AG08396 (cell line): Measurements from ENCODE around the gene ICE2.

Source experiments
- DNase-seq: peaks from one replicate; pipeline ENCODE4 v3.0.0; 2012; ENCODE audit warnings: low spot score, mixed read lengths

The ICE2 gene

DNA sequence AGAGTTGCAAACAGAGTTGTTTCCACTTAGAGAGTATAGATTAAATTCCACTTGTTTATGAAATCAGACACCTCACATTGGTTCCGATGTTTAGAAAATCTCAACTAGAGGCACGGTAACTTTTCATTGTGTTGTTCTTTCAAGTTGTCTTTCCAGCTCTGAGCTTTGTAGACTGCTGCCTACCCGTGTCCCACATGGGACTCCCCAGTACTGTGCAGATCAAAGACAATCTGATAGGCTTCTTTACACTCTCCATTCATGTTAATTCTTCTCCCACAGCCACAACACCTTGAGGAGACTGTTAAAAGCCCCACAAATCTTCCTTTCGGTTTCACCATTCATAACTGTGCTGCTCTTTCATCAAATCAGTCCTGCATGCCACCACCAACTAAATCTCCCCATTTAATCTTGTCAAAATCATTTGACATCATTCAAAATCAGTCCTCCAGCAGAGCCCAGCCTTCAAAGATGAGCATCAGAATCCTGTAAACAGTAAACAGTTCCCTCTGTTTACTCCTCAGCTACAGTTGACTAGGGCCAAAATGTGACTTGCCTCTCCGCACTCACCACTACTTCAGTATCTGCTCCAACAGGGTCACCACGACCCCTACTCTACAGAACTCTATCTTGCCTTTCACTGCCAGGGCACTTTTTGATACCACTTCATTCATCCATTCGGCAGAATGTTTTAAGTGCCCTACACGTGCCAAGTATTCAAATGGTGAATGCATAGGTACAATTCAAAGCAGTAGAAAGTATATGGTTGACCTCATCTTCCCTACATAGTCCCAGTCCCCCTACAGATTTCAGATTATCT, 89.5 kb downstream of the ICE2 start:
- no peak for DNase-seq

DNA sequence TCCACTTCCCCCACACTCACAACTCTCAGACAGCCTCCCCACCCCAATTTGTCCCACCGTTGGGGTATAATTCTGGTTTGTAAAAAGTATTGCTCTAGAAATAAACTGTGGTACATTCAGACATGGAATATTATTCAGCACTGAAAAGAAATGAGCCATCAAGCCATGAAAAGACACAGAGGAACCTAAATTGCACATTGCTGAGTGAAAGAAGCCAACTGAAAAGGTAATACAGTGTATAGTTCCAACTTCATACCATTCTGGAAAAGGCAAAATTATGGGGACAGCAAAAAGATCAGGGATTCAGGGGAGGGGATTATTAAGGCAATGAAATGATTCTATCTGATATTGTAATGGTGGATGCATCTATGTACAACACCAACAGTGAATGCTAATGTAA, 91.6 kb downstream of the ICE2 start:
- DNase-seq: no peak

DNA sequence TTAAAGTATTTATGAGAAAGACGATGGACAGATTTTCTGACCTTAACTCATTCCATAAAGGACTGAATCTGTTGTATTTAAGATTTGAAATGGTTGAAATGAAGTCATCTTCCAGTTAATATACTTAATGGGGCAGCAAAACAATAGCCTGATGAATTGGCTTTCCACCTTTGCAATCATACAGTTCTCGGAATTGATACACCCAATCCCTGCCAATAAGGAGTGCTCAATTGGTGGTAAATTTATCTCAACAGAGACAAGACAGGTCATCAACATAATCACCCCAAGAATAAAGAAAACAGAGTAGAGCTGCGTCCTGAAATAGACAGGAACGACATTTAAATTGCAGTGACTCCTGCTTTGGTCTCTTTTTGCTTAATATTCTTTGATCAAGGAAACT, 92.3 kb downstream of the ICE2 start:
- no peak for DNase-seq

DNA sequence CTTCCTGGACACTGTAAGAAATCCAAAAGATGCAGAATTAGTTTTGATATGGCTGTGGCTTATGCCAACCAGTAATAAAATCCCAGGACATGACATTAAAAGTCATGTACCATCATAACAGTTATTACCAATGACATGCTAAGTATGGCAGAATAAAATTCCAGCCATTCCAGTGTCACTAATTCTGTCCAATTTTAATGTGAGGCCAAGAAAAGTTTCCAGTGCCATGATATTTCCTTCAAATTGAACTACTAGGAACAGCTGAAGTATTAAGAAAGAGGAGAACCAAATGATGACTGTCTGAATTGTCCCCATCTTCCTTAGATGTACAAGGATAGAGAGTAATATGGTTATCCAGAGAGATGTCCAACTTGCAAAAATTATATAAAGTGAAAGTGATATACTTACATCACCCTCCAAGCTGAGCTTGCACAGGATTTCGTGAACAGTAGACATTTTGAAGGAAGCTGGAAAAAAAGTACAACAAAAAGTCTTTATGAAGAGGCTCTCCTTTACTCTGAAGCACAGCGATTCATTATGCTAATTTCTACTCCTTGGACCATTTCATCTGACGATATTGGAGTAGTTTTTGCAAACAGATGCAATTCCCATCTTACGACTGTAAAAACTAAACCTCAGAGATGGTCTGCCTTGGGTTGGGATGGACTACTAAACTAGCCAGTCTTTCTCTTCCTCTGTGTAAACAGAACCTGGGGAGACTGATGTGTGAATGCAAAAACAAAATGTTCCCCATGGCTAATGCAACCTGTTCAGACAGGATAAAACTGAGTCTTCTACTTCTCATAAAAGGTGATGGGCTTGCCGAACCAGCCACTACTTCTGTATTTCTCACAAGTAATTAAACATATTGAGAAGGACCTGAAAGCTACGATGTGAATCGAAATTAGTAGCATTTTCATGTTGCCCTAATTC, 93.1 kb downstream of the ICE2 start:
- DNase-seq: no peak

DNA sequence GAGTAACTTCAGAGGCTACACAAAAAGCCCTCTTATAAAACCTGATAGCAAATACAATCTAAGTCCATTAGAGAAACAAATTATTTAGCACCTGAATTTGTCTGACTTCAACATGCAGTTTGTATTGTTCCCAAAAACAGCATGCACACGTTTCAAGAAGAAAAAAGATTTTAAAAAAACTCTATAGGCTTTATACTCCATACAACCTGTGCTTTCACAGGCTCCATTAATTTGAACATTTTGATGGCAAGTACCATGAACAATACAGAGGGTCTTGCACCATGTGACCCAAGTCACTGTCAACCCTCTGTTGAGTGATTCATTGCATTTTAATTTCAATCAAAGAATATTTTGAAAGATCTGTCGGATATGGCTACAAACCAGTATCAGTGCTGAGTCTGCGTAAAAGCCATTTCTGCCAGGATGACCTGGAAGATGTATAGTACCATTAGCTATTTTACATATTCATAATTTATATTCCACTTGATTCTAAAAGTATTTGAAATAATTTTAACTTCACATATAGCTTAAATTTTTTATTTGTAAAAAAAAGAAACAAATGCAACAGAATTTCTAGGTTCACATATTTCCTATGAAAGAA, 94.3 kb downstream of the ICE2 start:
- DNase-seq: no peak

DNA sequence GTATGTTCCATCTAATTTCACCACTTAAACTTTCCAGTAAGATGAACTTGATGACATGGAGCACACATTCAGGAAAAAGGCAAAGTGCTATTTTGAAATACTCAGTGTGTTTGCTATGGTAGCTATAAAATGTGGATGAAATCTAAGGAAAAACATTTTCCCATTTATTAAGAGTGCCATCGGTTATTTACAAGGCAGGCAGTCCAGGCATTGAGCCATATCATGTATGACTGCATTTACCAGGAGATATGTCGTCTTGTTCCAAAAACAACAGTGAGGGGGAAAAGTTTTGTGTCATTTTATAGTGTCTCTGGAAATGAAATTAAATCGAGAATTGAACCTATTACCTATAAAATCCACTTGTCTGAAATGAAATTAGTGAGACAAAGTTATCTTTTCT, 94.9 kb downstream of the ICE2 start:
- DNase-seq: no peak

DNA sequence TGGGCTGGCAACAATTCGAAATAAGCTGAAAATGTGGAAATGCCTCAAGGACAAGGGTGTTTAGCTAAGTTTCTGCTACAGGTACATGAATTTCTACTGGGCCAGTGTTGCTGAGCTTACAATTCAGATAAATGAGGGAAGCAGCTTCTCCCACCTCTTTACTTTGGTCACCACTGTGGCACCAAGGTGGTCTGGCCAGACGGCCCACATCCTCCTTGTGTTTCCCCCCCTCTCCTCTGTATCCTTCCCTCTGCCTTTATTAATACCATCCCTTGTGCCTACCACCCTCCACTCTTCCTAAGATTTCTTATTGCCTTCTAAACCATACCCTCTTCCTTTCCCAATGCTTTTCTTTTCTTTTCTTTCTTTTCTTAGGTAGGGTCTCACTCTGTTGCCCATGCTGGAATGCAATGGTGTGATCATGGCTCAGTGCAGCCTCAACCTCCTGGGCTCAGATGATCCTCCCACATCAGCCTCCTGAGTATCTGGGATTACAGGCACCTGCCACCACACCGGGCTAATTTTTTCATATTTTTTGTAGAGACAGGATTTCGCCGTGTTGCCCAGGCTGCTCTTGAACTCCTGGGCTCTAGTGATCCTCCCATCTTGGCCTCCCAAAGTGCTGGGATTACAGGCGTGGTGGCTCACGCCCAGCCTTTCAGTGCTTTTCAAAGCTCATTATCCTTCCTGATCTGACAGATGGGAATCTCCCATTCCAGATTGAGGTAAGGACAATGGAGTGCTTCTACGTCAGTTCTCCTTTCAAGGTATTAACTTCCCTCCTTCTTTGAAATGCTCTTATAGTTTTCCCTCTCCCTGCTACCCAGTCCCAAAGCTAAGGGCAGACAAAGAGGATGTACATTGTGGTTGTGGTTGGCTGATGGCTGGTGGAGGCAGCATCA, 95.9 kb downstream of the ICE2 start:
- no peak for DNase-seq

DNA sequence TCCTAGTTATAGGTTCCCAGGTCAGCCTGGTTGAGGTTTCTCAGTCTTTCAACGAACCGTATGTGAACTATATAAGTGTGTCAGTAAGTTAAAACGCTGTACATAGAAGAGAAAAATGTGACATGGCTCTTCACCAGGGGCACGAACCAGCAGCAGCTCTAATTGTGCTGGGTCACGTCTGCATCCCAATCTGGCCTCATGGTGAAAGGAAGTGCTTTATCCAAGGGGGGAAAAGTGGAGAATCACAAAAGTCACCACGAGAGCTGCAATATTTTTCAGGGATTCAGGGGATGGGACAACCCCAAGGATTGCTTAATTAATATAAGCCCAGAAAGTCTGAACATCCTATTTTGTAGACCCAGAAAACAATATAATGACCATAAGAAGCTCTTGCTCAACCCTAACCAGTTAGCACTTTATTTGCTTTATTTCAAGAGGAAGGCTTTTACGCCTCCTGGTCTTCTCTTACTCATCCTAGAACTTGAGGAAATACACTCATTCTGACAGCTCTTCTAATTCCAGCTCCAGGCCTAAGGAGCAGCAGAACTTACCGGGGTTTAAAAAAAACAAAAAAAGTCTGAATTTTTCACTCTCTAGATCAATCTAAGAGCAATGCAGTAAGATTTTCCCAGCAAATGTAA, 97.7 kb downstream of the ICE2 start:
- DNase-seq: no peak

DNA sequence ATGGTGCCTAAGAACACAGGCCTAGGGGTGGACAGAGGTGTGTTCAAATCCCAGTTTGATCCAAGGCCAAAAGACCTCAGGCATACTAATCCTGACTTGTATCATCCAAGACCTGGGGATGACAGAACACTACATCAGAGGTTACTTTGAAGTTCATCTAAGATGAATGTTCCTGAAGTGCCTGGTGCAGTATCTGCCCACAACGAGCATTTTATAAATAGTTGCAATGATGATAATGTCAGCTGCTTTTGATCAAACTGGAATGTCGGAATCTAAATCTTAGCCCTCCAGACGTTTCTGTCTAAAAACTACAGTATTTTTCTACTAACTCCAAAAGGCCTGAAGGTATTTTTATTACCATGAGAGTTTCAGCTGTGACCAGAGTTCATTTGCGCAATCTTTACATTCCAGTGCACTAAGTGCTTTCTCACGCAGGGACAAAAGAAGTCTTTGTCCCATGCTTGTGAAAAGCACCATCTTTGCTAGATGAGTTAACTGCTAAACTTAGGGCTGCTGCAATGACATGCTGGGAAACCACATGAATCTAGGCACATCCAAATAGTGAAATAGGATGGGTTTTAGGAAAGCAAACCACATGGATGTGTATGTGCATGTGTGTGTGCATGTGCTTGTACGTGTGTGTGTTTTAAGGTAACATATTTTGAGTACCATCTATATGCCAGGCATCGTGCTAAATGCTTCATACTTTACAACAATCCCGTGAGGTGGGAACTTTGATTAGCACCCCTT, 99.2 kb downstream of the ICE2 start:
- peak; percentile 49 for DNase-seq

DNA sequence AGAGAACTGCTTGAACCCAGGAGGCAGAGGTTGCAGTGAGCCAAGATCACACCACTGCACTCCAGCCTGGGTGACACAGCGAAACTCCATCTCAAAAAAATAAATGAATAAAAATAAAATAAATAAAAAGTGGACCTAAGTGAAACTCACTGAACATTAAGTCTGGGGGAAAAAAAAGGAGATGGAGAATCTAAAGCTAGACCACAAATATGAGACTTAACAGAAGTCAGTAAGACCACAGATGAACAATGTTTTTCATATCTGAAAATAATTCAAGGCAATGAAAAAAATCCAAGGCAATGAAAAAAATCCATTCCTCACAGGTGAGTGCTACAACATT, 99.8 kb downstream of the ICE2 start:
- no peak for DNase-seq

DNA sequence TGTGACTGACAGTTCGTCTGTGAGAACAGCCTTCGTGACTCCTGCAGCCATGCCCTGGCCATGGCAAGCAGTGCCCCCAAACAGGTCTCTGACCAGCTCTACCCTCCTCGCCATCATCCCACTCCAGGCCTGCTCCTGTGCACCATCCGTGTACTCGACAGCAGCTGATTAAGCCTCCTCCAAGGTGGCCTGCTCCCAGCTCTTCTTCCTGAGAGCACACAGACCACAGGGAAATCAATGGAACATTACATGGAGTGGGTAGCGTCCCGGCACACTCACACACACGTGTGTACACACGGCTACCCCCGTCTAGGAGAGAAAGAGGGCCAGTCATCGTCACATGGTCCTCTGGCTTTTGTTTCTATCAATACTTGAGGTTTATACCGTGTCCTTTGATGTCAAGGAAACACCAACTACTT, 102.3 kb downstream of the ICE2 start:
- no peak for DNase-seq

DNA sequence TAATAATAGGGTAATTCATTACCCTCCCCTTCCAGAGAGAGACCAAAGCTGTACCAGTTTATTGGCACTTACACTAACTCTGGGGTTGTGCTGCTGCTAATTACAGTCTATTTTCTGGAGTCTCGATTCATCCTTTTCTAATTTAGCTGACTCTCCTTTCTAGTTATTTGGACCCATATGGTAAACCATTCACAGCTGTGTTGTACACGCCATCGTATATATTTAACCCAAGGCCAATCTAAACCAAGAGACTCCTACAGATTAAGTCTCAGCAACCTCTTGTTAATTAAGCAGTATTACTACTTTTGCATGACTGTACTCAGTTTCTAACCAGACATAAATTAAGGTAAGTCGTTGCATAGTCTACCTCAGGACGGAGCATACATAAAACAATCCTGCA, 103.6 kb downstream of the ICE2 start:
- no peak for DNase-seq

DNA sequence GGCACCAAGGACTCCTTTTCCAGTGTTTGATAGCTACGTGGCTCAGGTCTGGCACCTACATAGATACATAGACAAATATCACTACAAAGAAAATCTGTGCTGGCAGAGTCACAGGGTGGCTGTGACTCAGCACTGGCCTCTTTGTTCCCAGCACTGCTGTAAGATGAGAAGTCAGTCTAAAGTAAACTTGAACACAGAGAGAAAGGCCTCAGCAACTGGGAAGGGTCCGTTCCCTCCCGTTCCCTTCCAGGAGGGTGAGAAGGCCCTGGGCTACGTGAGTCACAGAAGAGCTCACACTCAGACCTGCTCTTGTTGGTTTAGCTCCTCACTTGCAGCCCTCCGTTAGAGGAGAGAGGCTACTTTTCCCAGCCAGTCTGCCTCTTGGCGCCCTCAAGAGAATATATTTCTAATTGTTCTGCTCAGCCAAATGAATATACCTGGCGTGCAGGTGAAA, 104.3 kb downstream of the ICE2 start:
- DNase-seq: peak; percentile 74

DNA sequence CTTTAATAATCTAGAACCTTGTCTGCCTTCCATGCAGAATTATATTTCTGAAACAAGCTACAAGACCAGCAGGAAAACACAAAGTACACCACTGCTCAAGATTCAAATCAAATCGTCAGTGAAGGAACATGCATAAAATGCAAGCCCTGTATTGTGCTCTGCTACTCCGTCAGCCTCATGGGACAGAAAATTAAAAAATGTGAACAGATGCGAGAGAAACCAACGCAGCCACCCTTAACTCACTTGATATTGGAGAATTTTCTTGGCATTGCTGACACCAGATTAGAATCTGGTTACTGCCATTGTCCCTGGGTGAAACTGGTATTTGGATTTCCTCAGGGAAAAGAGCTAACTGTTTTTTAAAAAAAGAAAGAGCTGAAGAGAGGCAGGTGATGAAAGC, 104.7 kb downstream of the ICE2 start:
- DNase-seq: no peak

DNA sequence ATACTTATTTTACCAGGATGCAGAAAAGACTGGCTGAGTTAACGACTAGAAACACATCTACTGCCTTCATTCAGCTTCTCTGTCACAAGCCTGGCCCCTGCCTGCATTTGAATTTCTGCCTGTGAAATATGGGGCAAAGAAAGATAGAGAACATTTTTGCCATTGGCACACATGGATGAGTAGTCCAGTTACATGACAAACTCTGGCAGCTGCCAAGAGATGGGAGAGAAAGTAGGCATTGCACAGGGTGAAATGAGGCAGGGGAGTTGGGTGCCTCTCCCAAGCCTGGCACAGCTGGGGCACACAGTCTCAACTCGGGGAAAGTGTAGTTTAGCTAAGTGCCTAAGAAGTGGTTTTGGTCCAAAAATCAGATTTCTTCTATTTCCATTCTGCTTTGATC, 105.2 kb downstream of the ICE2 start:
- DNase-seq: no peak

DNA sequence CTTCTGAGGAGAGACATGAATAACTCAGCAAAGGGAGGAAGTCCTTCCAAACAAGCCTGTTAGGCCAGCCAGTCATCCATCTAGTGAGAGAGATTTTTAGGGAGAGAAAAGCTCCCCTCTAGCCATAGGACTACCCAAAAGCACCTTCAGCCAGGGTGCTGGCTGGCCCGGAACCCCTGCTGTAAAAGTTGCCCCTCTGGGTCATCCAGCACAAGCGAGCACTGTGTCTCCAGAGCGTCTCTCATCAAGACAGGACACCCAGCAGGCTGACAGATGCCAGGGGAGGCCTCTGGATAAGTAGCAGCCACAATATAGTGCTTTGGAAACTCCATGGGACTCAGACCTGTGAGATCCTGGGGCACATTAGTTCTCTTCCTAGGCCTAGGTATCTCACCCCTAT, 105.6 kb downstream of the ICE2 start:
- no peak for DNase-seq

DNA sequence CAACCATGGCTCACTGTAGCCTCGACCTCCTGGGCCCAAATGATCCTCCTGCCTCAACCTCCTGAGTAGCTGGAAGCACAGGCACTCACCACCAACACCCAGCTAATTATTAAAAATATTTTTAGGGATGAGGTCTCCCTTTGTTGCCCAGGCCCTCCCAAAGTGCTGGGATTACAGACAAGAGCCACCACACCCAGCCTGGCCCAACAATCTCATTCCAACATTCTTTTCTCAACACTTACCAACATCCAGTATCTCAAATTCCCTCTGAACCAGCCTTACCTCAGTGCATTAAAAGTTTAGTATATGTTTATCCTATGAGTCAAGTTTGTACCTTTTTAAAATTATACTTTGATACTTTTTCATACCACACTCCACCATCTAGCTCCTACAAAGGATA, 106.2 kb downstream of the ICE2 start:
- no peak for DNase-seq

DNA sequence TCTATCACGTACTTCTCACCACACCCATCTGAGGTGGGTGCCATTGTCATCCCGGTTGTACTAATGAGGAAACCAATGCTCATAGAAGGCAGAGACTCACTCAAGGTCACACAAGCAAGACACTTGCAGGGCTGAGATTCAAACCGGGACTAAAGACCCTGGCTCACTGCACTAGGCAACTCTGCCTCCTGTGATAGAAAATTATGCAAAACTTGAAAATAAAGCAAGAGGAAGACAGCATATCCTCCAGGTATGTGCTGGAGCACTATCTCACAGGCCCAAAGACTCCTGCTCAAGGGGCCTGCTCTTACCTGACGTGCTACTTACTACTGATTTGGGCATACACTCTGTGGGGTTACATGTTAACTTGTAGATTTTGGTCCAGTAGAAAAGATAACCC, 106.7 kb downstream of the ICE2 start:
- no peak for DNase-seq

DNA sequence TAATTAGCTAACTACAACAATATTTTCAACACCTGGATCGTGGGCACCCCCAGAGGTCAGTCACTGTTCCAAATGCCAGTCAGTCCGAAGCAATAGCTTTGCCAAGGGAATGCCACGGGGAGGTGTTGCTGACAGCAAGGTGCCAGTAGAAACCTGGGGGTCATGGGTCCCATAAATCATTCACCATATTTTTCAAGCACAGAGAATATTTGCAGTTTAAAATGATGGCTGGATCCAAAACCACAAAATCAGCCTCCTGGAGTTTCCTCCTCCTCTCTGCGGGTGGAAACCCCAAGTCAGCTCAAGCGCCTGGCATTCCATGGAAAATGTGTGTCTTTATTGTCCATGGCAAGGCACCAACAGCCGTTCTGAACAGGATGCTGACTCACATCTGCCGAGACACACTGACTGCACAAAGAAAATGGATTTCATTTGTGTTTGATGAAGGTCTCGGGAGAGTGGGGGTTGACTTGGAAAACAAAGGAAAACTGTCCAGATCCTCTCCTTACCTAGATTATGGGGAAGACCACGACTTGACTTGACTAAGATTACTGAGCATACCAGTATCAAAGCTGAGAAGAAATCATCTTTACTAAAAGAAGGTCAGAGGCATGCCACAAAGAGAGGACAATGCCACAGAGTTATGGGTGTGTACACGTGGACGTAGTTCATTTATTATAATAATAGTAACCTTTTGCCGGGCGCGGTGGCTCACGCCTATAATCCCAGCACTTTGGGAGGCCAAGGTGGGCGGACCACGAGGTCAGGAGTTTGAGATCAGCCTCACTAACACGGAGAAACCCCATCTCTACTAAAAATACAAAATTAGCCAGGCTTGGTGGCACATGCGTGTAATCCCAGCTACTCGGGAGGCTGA, 107.5 kb downstream of the ICE2 start:
- DNase-seq: peak; percentile 90

DNA sequence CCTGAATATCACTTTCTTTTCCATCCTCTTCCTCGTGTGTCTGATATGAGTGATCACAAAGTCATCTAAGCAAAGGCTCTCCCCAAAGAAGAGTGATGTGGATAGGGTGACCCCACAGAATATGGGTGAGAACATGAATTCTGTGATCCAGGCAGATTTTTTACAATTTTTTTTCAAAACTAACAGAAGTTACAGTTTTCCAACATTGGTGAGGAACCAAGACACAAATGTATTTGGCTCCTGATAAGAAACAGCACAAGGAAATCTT, 108.1 kb downstream of the ICE2 start:
- DNase-seq: no peak
